GM23338 (cell line): ENCODE measurements around the gene CORO7. TPM values are rescaled to one million over a fixed set of nuclear protein-coding genes. Genes with fewer than 3 reads are reported as not detected.

ENCODE experiments used
- ATAC-seq: fragments of 200-7000 bp; cut with Tn5 transposase; 3 replicates; pipeline ENCODE4 v1.9.1; 2020
- DNase-seq: peaks from one replicate; pipeline ENCODE4 v3.0.0-alpha.2; 2015; ENCODE audit warnings: low spot score
- H2AFZ ChIP-seq: fragments of 200-600 bp; sonication (generic); 2 replicates; pipeline ENCODE4 v1.8.0; 2016; ENCODE audit warnings: antibody characterized with exemption, mild to moderate bottlenecking, moderate library complexity
- H3F3A ChIP-seq: fragments of 200-600 bp; sonication (generic); replicated peaks from 2 replicates; pipeline ENCODE4 v1.8.0; 2017; ENCODE audit warnings: antibody characterized with exemption, mixed run types, low read depth
- H3K27ac ChIP-seq: fragments of 200-600 bp; sonication (generic); 2 replicates; pipeline ENCODE4 v1.6.1; 2016; ENCODE audit warnings: low read depth
- H3K27me3 ChIP-seq: fragments of 200-600 bp; sonication (generic); 2 replicates; pipeline ENCODE4 v1.8.0; 2016; ENCODE audit warnings: mild to moderate bottlenecking, mixed run types, moderate library complexity; ENCODE audit not compliant: insufficient read depth
- H3K36me3 ChIP-seq: fragments of 200-600 bp; sonication (generic); 2 replicates; pipeline ENCODE4 v1.8.0; 2016; ENCODE audit warnings: mild to moderate bottlenecking; ENCODE audit not compliant: insufficient read depth
- H3K4me1 ChIP-seq: fragments of 200-600 bp; sonication (generic); 2 replicates; pipeline ENCODE4 v1.8.0; 2016; ENCODE audit warnings: mild to moderate bottlenecking, moderate library complexity; ENCODE audit not compliant: insufficient read depth
- H3K4me2 ChIP-seq: fragments of 200-600 bp; sonication (generic); 2 replicates; pipeline ENCODE4 v1.7.1; 2017; ENCODE audit warnings: mixed run types
- H3K4me3 ChIP-seq: fragments of 200-600 bp; sonication (generic); 2 replicates; pipeline ENCODE4 v1.6.1; 2016; ENCODE audit warnings: mixed run types
- H3K79me2 ChIP-seq: fragments of 200-600 bp; sonication (generic); replicated peaks from 2 replicates; pipeline ENCODE4 v1.8.0; 2017; ENCODE audit warnings: mild to moderate bottlenecking; ENCODE audit not compliant: insufficient read depth
- H3K9me2 ChIP-seq: fragments of 200-600 bp; sonication (generic); 2 replicates; pipeline ENCODE4 v1.8.0; 2017; ENCODE audit not compliant: insufficient read depth
- H4K20me1 ChIP-seq: fragments of 200-600 bp; sonication (generic); replicated peaks from 2 replicates; pipeline ENCODE4 v1.8.0; 2017; ENCODE audit warnings: mild to moderate bottlenecking; ENCODE audit not compliant: insufficient read depth
- H3K27ac Mint-ChIP-seq: 2 replicates; pipeline ENCODE4 v1.8.0; 2020; ENCODE audit warnings: inconsistent platforms, mild to moderate bottlenecking, moderate library complexity, mixed read lengths
- H3K27me3 Mint-ChIP-seq: 3 replicates; pipeline ENCODE4 v1.8.0; 2022; ENCODE audit warnings: low read depth, mild to moderate bottlenecking, moderate library complexity, mixed read lengths, inconsistent platforms; ENCODE audit not compliant: insufficient read depth, poor library complexity
- H3K36me3 Mint-ChIP-seq: 3 replicates; pipeline ENCODE4 v1.8.0; 2021; ENCODE audit warnings: low read depth, mild to moderate bottlenecking, inconsistent platforms, moderate library complexity, mixed read lengths
- H3K4me1 Mint-ChIP-seq: 3 replicates; pipeline ENCODE4 v1.8.0; 2020; ENCODE audit warnings: mild to moderate bottlenecking, inconsistent platforms, mixed read lengths
- H3K4me3 Mint-ChIP-seq: 3 replicates; pipeline ENCODE4 v1.8.0; 2021; ENCODE audit warnings: moderate library complexity, mild to moderate bottlenecking, inconsistent platforms, mixed read lengths
- H3K9me3 Mint-ChIP-seq: 3 replicates; pipeline ENCODE4 v1.8.0; 2020; ENCODE audit warnings: moderate library complexity, mild to moderate bottlenecking, inconsistent platforms, mixed read lengths
- ETS1 ChIP-seq: IDR thresholded peaks from 2 replicates; pipeline ENCODE4 v1.6.1; 2016; ENCODE audit warnings: antibody characterized with exemption
- EZH2 ChIP-seq: fragments of 200-600 bp; sonication (generic); IDR thresholded peaks from one replicate; pipeline ENCODE4 v1.8.0; 2017; ENCODE audit warnings: antibody characterized with exemption, mild to moderate bottlenecking, low read depth; ENCODE audit not compliant: unreplicated experiment
- POLR2AphosphoS5 ChIP-seq: IDR thresholded peaks from 2 replicates; pipeline ENCODE4 v1.6.1; 2016; ENCODE audit warnings: antibody characterized with exemption, low read depth
- ZNF114 ChIP-seq: fragments of 250-450 bp; sonication (Bioruptor Pico); IDR thresholded peaks from 2 replicates; pipeline ENCODE4 v1.5.0; 2020; ENCODE audit warnings: mild to moderate bottlenecking, moderate library complexity
- ZNF331 ChIP-seq: fragments of 250-450 bp; sonication (Bioruptor Pico); IDR thresholded peaks from 2 replicates; pipeline ENCODE4 v1.5.0; 2020; ENCODE audit warnings: low read depth, mild to moderate bottlenecking, moderate library complexity
- ZNF462 ChIP-seq: fragments of 250-450 bp; sonication (Bioruptor Pico); IDR thresholded peaks from 2 replicates; pipeline ENCODE4 v1.5.0; 2020; ENCODE audit warnings: mild to moderate bottlenecking, moderate library complexity
- polyA plus RNA-seq: library from polyadenylated mRNA; unstranded; fragments of >200 nt; fragmentation: Nextera tagmentation; extraction: Ambion mirVana; gene quantifications from 2 replicates; pipeline ENCODE4 v1.2.1, GENCODE V29; 2016
- total RNA-seq: library from RNA; depleted of rRNA; stranded (reverse); fragments of >200 nt; shearing (Covaris generic); gene quantifications from 2 replicates; pipeline ENCODE4 v1.2.3, GENCODE V29; 2014

Gene CORO7
- total and polyA plus RNA-seq, 2 experiments from 2014 or later, result 14.2 to 46.4 TPM

GRCh38 chr16:4412159-4412558, 4.2 kb downstream of the CORO7 start (continued):
- TF ChIP-seq ZNF462 (CRISPR knock-in tag), result no peak

- Mint-ChIP-seq H3K4me1 (peaks cover 7% of the 10 kb centered on the region), H3K27me3 (peaks cover 10% of the 10 kb centered on the region), H3K27ac (no peak overlapping the region), H3K9me3 (no peaks in the 10 kb centered on the region), H3K4me3 (no peak overlapping the region), H3K36me3 (no peaks in the 10 kb centered on the region; the same call in 2 of the 3 replicates)
- Histone ChIP-seq H3K27me3 (no peaks in the 10 kb centered on the region), H4K20me1 (peaks cover 6% of the 10 kb centered on the region), H3K79me2 (peaks cover 10% of the 10 kb centered on the region), H3K36me3 (no peaks in the 10 kb centered on the region; the same call in 1 of the 2 replicates), H2AFZ (no peak overlapping the region), H3K4me2 (no peak overlapping the region), H3K4me1 (peaks cover 5% of the 10 kb centered on the region; the same call in 1 of the 2 replicates), H3K9me2 (no peaks in the 10 kb centered on the region), H3K27ac (no peak overlapping the region), H3F3A (peaks cover 4% of the 10 kb centered on the region; the same call in 1 of the 2 replicates), H3K4me3 (no peak overlapping the region)
- no peak for DNase-seq
- no peak for ATAC-seq
- no peak for TF ChIP-seq ZNF114 (CRISPR knock-in tag)
- TF ChIP-seq ZNF462 (CRISPR knock-in tag), result no peak
- no peak for TF ChIP-seq EZH2
- TF ChIP-seq POLR2AphosphoS5, result no peak
- no peak for TF ChIP-seq ETS1
- TF ChIP-seq ZNF331 (CRISPR knock-in tag), result no peak
Observed at GRCh38 chr16:4411684-4412083, 4.7 kb downstream of the CORO7 start.
